ENCODE measurements around the gene PRDM2. TPM values are rescaled to one million over a fixed set of nuclear protein-coding genes. Genes with fewer than 3 reads are reported as not detected.

Gene PRDM2
- total and polyA plus RNA-seq, 2 experiments from 2014 or later = 9.7 to 15.1 TPM

- no peak overlapping the region for H3K9ac ChIP-seq
- no peaks in the 10 kb centered on the region for H3K9me3 ChIP-seq (ENCODE audit: low read depth)
- H3K4me2 ChIP-seq (ENCODE audit: unreplicated experiment) = no peak overlapping the region
- H3F3A ChIP-seq (ENCODE audit: insufficient read depth) = peaks cover 31% of the 10 kb centered on the region
- H3K27me3 ChIP-seq (replicated peaks; ENCODE audit: insufficient read depth) = no peaks in the 10 kb centered on the region
- H3K4me1 ChIP-seq (ENCODE audit: insufficient read depth) = peaks cover 48% of the 10 kb centered on the region
- H3K79me2 ChIP-seq (ENCODE audit: insufficient read depth) = peaks cover 100% of the 10 kb centered on the region
- WGBS, 2 experiments (ENCODE audit: low coverage in 1 of 2, low lambda C conversion rate in 2 of 2, missing lambda C conversion rate in 2 of 2) = 69 to 71% methylated on average over 9 of the region's 9 CpGs
- H2AFZ ChIP-seq = no peak overlapping the region
- H3K27ac ChIP-seq = no peak overlapping the region
- TF ChIP-seq EZH2 (IDR thresholded peaks at IDR 0.05; ENCODE audit: insufficient read depth, poor library complexity, severe bottlenecking) = no peak
- no peak for TF ChIP-seq EZH2phosphoT487 (IDR thresholded peaks at IDR 0.05; ENCODE audit: insufficient read depth, low read depth)
- H4K20me1 ChIP-seq (ENCODE audit: insufficient read depth) = peaks cover 43% of the 10 kb centered on the region; the same call in 1 of the 2 replicates
- no peak overlapping the region for H3K4me3 ChIP-seq
- in situ Hi-C loops (cut with MboI) = no loop called here
- DNase-seq = no peak
- no peaks in the 10 kb centered on the region for H3K9me2 ChIP-seq (ENCODE audit: insufficient read depth)
- H3K36me3 ChIP-seq (ENCODE audit: low read depth) = no peaks in the 10 kb centered on the region
Measured at GRCh38 chr1:13761883-13762282, 61.9 kb downstream of the PRDM2 start.

- Histone ChIP-seq H3F3A (ENCODE audit: insufficient read depth) (peaks cover 32% of the 10 kb centered on the region), H3K4me1 (ENCODE audit: insufficient read depth) (peaks cover 47% of the 10 kb centered on the region), H3K4me2 (ENCODE audit: unreplicated experiment) (no peak overlapping the region), H2AFZ (no peak overlapping the region), H3K9ac (no peak overlapping the region), H3K36me3 (ENCODE audit: low read depth) (no peaks in the 10 kb centered on the region), H3K79me2 (ENCODE audit: insufficient read depth) (peaks cover 96% of the 10 kb centered on the region), H3K27me3 (replicated peaks; ENCODE audit: insufficient read depth) (no peaks in the 10 kb centered on the region), H3K27ac (no peak overlapping the region), H3K4me3 (no peak overlapping the region), H4K20me1 (ENCODE audit: insufficient read depth) (peaks cover 39% of the 10 kb centered on the region; the same call in 1 of the 2 replicates), H3K9me2 (ENCODE audit: insufficient read depth) (no peaks in the 10 kb centered on the region), H3K9me3 (ENCODE audit: low read depth) (no peaks in the 10 kb centered on the region)
- TF ChIP-seq EZH2 (IDR thresholded peaks at IDR 0.05; ENCODE audit: insufficient read depth, poor library complexity, severe bottlenecking) = no peak
- TF ChIP-seq EZH2phosphoT487 (IDR thresholded peaks at IDR 0.05; ENCODE audit: insufficient read depth, low read depth) = no peak
- DNase-seq = no peak
- 99% methylated on average over 8 of the region's 8 CpGs for WGBS, 2 experiments (ENCODE audit: low coverage in 1 of 2, low lambda C conversion rate in 2 of 2, missing lambda C conversion rate in 2 of 2)
- in situ Hi-C loops (cut with MboI) = no loop called here
Measured at GRCh38 chr1:13762642-13763041, 62.7 kb downstream of the PRDM2 start.

- Histone ChIP-seq H3K27me3 (replicated peaks; ENCODE audit: insufficient read depth) (no peaks in the 10 kb centered on the region), H3K79me2 (ENCODE audit: insufficient read depth) (peaks cover 96% of the 10 kb centered on the region), H3K4me2 (ENCODE audit: unreplicated experiment) (no peak overlapping the region), H3F3A (ENCODE audit: insufficient read depth) (peaks cover 31% of the 10 kb centered on the region), H3K4me1 (ENCODE audit: insufficient read depth) (peaks cover 43% of the 10 kb centered on the region), H3K4me3 (no peak overlapping the region), H3K36me3 (ENCODE audit: low read depth) (no peaks in the 10 kb centered on the region), H3K9me2 (ENCODE audit: insufficient read depth) (no peaks in the 10 kb centered on the region), H3K9ac (no peak overlapping the region), H2AFZ (no peak overlapping the region), H3K27ac (no peak overlapping the region), H4K20me1 (ENCODE audit: insufficient read depth) (peaks cover 40% of the 10 kb centered on the region; the same call in 1 of the 2 replicates), H3K9me3 (ENCODE audit: low read depth) (no peaks in the 10 kb centered on the region)
- WGBS, 2 experiments (ENCODE audit: low coverage in 1 of 2, low lambda C conversion rate in 2 of 2, missing lambda C conversion rate in 2 of 2) = 73 to 78% methylated on average over 2 of the region's 2 CpGs
- in situ Hi-C loops (cut with MboI) = no loop called here
- no peak for DNase-seq
- no peak for TF ChIP-seq EZH2 (IDR thresholded peaks at IDR 0.05; ENCODE audit: insufficient read depth, poor library complexity, severe bottlenecking)
- TF ChIP-seq EZH2phosphoT487 (IDR thresholded peaks at IDR 0.05; ENCODE audit: insufficient read depth, low read depth) = no peak
Measured at GRCh38 chr1:13763222-13763621, 63.2 kb downstream of the PRDM2 start.

- Histone ChIP-seq H3K4me3 (no peak overlapping the region), H3K9ac (no peak overlapping the region), H3K27me3 (replicated peaks; ENCODE audit: insufficient read depth) (no peaks in the 10 kb centered on the region), H3F3A (ENCODE audit: insufficient read depth) (peaks cover 39% of the 10 kb centered on the region), H3K27ac (no peak overlapping the region), H3K79me2 (ENCODE audit: insufficient read depth) (peaks cover 96% of the 10 kb centered on the region), H3K36me3 (ENCODE audit: low read depth) (no peaks in the 10 kb centered on the region), H3K4me1 (ENCODE audit: insufficient read depth) (peaks cover 35% of the 10 kb centered on the region), H4K20me1 (ENCODE audit: insufficient read depth) (peaks cover 43% of the 10 kb centered on the region), H3K9me3 (ENCODE audit: low read depth) (no peaks in the 10 kb centered on the region), H3K4me2 (ENCODE audit: unreplicated experiment) (no peak overlapping the region), H3K9me2 (ENCODE audit: insufficient read depth) (no peaks in the 10 kb centered on the region), H2AFZ (no peak overlapping the region)
- WGBS, 2 experiments (ENCODE audit: low coverage in 1 of 2, low lambda C conversion rate in 2 of 2, missing lambda C conversion rate in 2 of 2) = 70 to 74% methylated on average over 6 of the region's 6 CpGs
- DNase-seq = no peak
- in situ Hi-C loops (cut with MboI) = no loop called here
- TF ChIP-seq EZH2 (IDR thresholded peaks at IDR 0.05; ENCODE audit: insufficient read depth, poor library complexity, severe bottlenecking) (no peak), EZH2phosphoT487 (IDR thresholded peaks at IDR 0.05; ENCODE audit: insufficient read depth, low read depth) (no peak)
Measured at GRCh38 chr1:13763991-13764390, 64.0 kb downstream of the PRDM2 start.
